Measurements from ENCODE around the gene HSPD1.

- TF ChIP-seq, protein P1, sequence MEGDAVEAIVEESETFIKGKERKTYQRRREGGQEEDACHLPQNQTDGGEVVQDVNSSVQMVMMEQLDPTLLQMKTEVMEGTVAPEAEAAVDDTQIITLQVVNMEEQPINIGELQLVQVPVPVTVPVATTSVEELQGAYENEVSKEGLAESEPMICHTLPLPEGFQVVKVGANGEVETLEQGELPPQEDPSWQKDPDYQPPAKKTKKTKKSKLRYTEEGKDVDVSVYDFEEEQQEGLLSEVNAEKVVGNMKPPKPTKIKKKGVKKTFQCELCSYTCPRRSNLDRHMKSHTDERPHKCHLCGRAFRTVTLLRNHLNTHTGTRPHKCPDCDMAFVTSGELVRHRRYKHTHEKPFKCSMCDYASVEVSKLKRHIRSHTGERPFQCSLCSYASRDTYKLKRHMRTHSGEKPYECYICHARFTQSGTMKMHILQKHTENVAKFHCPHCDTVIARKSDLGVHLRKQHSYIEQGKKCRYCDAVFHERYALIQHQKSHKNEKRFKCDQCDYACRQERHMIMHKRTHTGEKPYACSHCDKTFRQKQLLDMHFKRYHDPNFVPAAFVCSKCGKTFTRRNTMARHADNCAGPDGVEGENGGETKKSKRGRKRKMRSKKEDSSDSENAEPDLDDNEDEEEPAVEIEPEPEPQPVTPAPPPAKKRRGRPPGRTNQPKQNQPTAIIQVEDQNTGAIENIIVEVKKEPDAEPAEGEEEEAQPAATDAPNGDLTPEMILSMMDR (IDR thresholded peaks at IDR 0.05) = no peak
- TF ChIP-seq POLR2A (IDR thresholded peaks at IDR 0.05) = no peak
Observed at GRCh38 chr2:197487385-197487784, 12.3 kb downstream of the HSPD1 start.
